NT2/D1 (cell line): ENCODE measurements around the gene GJB1.

ENCODE experiments used
- SUZ12 ChIP-seq: IDR thresholded peaks from 2 replicates; pipeline ENCODE4 v1.6.1; 2011; ENCODE audit not compliant: insufficient read length, insufficient read depth; ENCODE audit errors: extremely low read depth
- YY1 ChIP-seq: IDR thresholded peaks from 2 replicates; pipeline ENCODE4 v1.6.1; 2011; ENCODE audit not compliant: insufficient read length, insufficient read depth
- ZNF274 ChIP-seq: IDR thresholded peaks from 2 replicates; pipeline ENCODE4 v1.6.1; 2011; ENCODE audit warnings: mild to moderate bottlenecking, low read depth, low read length

DNA sequence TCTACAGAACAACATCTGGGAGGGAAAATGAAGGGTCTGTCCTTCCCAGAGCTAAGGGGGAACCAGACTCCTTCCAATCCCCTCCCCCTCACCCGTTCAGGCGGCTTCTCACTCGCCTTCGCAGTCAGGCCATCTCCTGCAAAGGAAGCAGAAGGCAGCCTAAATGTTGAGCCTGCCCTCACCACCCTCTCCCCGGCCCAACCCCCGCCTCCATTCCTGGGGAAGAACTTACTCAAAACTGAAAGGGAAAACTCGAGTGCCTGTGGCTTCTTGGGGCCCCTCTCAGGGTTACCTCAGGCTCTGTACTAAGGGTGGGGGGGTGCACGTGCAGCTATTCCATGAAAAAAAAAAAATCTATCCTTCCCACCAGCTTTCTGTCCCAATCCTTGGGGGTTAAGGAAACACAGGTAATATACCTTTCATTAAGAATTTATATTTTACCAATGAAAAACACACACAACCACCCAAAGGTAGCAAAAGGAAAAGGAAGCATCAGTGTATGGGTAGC is 28.5 kb downstream of the GJB1 start:
- no peak for TF ChIP-seq SUZ12
- TF ChIP-seq YY1 = no peak
- no peak for TF ChIP-seq ZNF274
